GM21381 (cell line): ENCODE measurements around the gene JHY.

Experiments used
- ATAC-seq: cut with Tn5 transposase; IDR thresholded peaks from one replicate; pipeline ENCODE4 v1.9.1; 2021; ENCODE audit warnings: mild to moderate bottlenecking, moderate library complexity; ENCODE audit not compliant: unreplicated experiment

JHY gene

DNA sequence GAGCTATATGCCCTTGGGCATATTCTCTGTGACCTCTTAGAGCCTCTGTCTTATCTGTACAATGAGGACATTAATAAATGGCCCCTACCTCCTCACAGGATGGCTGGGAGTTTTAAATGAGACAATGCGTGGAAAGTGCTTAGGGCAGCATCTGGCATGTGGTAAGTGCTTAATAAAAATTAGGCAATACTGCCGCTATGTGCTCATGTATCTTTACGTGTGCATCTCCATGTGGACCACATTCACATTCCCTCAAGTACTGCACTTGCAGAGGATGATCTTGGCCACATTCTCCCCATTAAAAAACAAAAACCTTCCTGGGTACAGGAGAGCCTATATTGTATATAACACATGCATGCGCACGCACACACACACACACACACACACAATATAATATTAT is 118.2 kb downstream of the JHY start:
- no peak for ATAC-seq

GRCh38 chr11:123006860-123007542 is 124.4 kb downstream of the JHY start:
- ATAC-seq = no peak
